ENCODE measurements around the gene RAB10.
"Not testable (repeated sequence)": the region's sequence is repeated elsewhere in the genome, so short reads cannot be mapped to it uniquely, and the experiment has no call there.

Gene RAB10

DNA sequence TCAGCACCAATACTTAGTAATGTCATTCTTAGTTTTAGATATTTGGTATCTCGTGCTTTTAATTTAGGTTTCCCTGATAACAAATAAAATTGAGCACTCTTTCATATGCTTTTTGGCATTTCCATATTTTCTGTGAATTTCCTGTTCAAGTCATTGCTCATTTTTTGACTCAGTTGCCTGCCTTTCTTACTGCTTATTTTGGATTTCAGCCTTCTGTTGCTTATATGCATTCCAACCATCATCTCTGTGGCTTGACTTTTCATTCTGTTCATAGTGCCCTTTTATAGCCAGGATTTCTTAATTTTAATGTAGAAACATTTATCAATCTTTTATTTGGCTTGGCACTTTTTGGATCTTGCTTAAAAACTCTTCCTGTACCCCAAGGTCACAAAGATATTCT lies 37.0 kb upstream of the RAB10 start:
- no peak for TF ChIP-seq CTCF (IDR thresholded peaks at IDR 0.05; ENCODE audit: extremely low read depth, missing control alignments)
- DNase-seq (ENCODE audit: low spot score), result no peak

- DNase-seq (ENCODE audit: low spot score), result not testable (repeated sequence)
Measured at GRCh38 chr2:25998816-25999383, 35.0 kb upstream of the RAB10 start.

DNA sequence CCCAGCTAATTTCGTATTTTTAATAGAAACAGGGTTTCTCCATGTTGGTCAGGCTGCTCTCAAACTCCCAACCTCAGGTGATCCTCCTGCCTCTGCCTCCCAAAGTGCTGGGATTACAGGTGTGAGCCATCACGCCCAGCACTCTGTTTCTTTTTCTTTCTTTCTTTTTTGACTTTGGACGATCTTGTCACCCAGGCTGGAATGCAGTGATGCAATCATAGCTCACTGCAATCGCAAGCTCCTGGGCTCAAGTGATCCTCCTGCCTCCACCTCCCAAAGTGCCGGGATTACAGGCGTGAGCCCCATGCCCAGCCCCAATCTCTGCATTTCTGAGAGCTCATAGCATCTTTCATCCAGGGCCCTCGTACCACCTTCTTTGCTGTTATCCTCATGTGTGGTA lies 34.5 kb upstream of the RAB10 start:
- DNase-seq (ENCODE audit: low spot score), result not testable (repeated sequence)

DNA sequence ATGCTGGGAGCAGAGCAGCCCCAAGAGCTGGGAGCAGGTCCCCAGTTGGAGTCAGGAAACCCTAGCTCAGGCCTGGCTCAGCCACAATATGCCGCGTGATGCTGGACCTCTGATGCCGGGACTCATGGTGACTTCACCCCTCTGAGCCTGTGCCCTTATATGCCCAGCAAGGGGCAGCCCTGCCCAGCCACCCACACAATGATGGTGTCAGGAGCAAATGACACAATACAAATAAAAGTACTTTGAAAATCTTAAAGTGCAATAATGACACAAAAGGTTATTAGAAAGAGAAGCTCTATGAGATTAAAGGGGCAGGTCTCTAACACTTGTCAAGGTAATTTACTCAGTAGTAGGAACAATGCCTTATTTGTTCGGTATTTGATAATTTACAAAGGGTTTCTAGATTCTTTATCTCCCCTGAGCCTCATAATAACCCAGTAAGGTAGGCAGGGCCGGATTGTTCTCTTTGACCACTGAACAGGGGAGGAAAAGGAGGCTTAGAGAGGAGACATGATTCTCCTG lies 33.3 kb upstream of the RAB10 start:
- DNase-seq (ENCODE audit: low spot score), result no peak

DNA sequence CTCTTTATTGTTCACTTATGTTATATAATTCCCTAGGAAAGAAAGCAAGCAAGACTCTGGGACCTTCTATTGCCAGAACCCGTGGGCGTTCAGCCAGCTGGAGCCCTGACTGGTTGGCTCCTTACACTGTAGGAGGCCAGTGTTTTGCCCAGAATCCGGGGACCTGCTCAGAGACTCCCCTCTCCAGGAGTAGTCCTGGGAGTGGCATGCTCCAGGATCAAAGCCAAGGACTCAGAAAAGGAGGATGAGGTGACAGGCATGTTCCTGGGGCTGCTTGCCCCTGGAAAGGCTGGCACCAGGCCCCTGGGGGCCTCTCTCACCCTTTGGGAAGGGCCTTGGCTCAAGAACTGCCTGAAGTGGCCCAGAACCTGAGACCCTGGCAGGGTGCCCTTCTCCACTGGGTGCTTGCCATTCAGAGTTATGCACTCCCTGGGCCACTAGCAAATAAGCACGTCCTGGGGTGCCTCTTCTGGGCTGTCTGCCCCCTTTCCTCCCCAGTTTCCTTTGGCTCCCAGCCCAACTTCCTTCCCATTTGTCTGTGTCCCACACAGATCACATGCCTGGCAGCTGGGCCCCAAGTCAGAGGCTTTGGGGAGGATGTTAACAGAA lies 32.0 kb upstream of the RAB10 start:
- no peak for TF ChIP-seq CTCF (IDR thresholded peaks at IDR 0.05; ENCODE audit: extremely low read depth, missing control alignments)
- DNase-seq (ENCODE audit: low spot score), result no peak

More for the DNA sequence above, 33.3 kb upstream of the RAB10 start:
- TF ChIP-seq CTCF (IDR thresholded peaks at IDR 0.05; ENCODE audit: extremely low read depth, missing control alignments), result no peak

- no peak for TF ChIP-seq CTCF (IDR thresholded peaks at IDR 0.05; ENCODE audit: extremely low read depth, missing control alignments)
- no peak for DNase-seq (ENCODE audit: low spot score)
Measured at GRCh38 chr2:26002632-26003310, 31.1 kb upstream of the RAB10 start.

DNA sequence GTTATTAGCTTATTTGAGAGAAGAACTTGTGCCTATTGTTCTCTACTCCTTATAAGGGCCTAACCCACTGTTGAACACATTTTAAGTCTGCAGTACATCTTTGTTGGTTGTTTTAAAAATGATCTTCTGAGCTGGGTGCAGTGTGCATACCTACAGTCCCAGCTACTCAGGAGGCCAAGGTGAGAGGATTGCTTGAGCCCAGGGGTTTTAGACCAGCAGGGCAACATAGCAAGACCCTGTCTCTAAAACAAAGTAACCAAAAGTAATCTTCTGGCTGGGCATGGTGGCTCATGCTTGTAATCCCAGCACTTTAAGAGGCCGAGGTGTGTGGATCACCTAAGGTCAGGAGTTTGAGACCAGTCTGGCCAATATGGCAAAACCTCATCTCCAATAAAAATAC lies 25.8 kb upstream of the RAB10 start:
- DNase-seq (ENCODE audit: low spot score), result no peak
- TF ChIP-seq CTCF (IDR thresholded peaks at IDR 0.05; ENCODE audit: extremely low read depth, missing control alignments), result no peak

DNA sequence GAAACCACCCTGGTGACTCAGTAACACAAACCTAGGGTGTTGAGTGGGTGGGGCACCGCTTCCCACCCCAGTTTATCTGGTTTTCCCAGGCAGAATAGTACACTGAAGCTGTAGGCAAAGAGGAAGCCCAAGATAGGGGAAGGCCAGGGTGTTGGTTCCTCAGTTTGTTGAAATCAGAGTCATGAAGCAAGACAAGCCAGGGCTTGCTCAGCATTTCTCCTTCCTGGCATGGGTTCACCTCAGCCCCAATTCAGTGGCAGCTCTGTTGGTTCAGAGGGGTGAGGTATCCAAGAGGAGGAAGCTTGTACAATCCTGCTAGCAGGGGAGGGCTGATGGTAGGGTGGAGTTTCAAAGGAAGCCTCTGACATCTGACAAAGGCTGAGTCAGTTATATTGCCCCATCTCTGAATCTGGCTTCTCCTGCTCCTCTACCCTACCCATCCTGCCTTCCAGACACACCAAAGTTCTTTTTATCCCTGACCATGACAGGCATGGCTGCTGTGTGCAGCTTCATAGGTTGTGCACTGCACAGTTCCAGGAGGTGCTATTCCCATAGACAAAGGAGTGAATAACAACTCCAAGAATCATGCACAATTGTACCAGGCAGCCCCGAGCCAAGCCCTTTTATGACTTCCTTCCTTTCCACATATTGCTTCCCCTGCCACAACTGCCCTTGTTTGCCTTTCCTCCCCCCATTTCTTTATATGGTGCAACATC lies 24.9 kb upstream of the RAB10 start:
- TF ChIP-seq CTCF (IDR thresholded peaks at IDR 0.05; ENCODE audit: extremely low read depth, missing control alignments), result no peak
- no peak for DNase-seq (ENCODE audit: low spot score)

Measured in GM20000 (cell line).